Osteocyte (in vitro differentiated cells): Measurements from ENCODE around the gene CEMIP. TPM values are rescaled to one million over a fixed set of nuclear protein-coding genes. Genes with fewer than 3 reads are reported as not detected.

Experiments
- DNase-seq: peaks from one replicate; pipeline ENCODE4 v3.0.0; 2021; ENCODE audit warnings: mixed read lengths; ENCODE audit not compliant: unreplicated experiment; ENCODE audit errors: extremely low spot score
- H3K27ac Mint-ChIP-seq: one replicate; pipeline ENCODE4 v1.8.0; 2021; ENCODE audit warnings: mild to moderate bottlenecking, mixed read lengths; ENCODE audit not compliant: unreplicated experiment
- H3K27me3 Mint-ChIP-seq: one replicate; pipeline ENCODE4 v1.8.0; 2021; ENCODE audit warnings: mixed read lengths; ENCODE audit not compliant: unreplicated experiment
- H3K36me3 Mint-ChIP-seq: one replicate; pipeline ENCODE4 v1.8.0; 2021; ENCODE audit warnings: mixed read lengths; ENCODE audit not compliant: unreplicated experiment
- H3K4me1 Mint-ChIP-seq: one replicate; pipeline ENCODE4 v1.8.0; 2021; ENCODE audit warnings: mixed read lengths; ENCODE audit not compliant: unreplicated experiment
- H3K4me3 Mint-ChIP-seq: one replicate; pipeline ENCODE4 v1.8.0; 2021; ENCODE audit warnings: mild to moderate bottlenecking, moderate library complexity, mixed read lengths; ENCODE audit not compliant: unreplicated experiment
- H3K9me3 Mint-ChIP-seq: one replicate; pipeline ENCODE4 v1.8.0; 2021; ENCODE audit warnings: mixed read lengths; ENCODE audit not compliant: unreplicated experiment
- total RNA-seq: library from RNA; stranded (reverse); gene quantifications from 2 replicates; pipeline ENCODE4 v1.2.1, GENCODE V29; 2021
- TF ChIP-seq, protein P1 (sequence below): fragments of 200-600 bp; sonication (generic); IDR thresholded peaks from 2 replicates; pipeline ENCODE4 v1.5.0; 2021; ENCODE audit warnings: antibody characterized with exemption, mild to moderate bottlenecking, moderate library complexity

CEMIP gene
- total RNA-seq, 1 donor from 2014 or later: 445 TPM

DNA sequence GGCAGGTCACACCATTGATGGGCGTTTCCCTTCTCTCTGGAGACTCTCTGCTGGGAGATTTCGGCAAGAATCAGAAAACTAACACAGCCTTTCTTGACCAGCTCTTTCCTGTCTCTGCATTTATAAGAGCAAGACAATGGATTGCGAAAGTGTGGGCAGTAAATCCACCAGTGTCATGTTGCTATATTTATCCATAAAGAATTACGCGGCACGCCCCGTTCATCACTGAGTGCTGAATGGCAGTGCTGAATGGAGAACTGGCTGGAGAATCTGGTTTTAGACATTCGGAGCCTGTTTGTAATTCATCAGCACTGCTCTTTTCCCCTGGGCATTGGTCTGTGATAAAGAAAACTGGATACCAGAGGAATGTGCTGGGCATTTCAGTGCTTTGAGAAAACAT, 2.0 kb upstream of the CEMIP start:
- H3K27me3 Mint-ChIP-seq: no peaks in the 10 kb centered on the region
- H3K27ac Mint-ChIP-seq: peak overlapping the region; percentile 79
- no peaks in the 10 kb centered on the region for H3K9me3 Mint-ChIP-seq
- peak; percentile 80 for DNase-seq
- H3K4me1 Mint-ChIP-seq: peaks cover 62% of the 10 kb centered on the region
- H3K36me3 Mint-ChIP-seq: peaks cover 24% of the 10 kb centered on the region
- H3K4me3 Mint-ChIP-seq: no peak overlapping the region
- TF ChIP-seq, protein P1, sequence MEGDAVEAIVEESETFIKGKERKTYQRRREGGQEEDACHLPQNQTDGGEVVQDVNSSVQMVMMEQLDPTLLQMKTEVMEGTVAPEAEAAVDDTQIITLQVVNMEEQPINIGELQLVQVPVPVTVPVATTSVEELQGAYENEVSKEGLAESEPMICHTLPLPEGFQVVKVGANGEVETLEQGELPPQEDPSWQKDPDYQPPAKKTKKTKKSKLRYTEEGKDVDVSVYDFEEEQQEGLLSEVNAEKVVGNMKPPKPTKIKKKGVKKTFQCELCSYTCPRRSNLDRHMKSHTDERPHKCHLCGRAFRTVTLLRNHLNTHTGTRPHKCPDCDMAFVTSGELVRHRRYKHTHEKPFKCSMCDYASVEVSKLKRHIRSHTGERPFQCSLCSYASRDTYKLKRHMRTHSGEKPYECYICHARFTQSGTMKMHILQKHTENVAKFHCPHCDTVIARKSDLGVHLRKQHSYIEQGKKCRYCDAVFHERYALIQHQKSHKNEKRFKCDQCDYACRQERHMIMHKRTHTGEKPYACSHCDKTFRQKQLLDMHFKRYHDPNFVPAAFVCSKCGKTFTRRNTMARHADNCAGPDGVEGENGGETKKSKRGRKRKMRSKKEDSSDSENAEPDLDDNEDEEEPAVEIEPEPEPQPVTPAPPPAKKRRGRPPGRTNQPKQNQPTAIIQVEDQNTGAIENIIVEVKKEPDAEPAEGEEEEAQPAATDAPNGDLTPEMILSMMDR: no peak

DNA sequence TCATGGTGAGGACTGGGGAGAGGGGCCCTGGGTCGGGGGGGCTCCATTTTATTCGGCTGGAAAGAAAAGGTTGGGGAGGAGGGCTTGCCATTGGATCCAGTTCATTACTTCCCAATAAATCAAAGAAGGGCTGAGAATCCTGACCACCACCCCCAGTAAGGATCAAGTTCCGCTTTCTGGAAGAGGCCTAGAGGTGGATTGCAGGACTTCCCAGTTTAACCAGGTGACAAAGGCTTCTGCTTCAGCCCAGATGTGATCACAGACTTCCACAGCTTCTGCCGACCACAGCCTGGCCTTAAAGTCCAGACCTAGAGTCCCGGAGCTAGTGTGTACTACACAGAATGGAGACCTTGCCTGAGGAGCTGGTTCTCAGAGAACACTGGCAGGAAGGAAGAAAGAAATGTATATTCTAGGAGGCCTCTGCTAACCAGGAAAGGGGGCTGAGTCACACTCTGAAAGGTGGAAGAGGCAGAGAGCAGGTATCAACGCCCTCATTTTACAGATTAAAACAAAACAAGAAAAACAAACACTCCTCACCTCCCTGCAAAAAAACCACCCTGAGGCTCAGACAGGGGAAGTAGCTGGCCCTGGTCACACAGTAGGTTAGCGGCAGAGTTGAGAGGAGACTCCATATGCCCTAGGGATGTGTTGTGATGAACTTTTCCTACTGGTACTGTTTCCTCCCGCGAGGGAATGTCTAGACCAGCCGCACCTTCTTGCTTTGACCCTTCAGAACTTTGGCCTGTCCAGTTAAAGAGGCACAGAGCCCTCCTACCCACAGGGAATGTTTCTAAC, 1.1 kb upstream of the CEMIP start:
- Mint-ChIP-seq H3K36me3 (peaks cover 33% of the 10 kb centered on the region), H3K27me3 (no peaks in the 10 kb centered on the region), H3K4me3 (peak overlapping the region; percentile 38), H3K4me1 (peaks cover 70% of the 10 kb centered on the region), H3K27ac (peak overlapping the region; percentile 79), H3K9me3 (no peaks in the 10 kb centered on the region)
- peak; percentile 46 for DNase-seq
- TF ChIP-seq, protein P1: no peak

DNA sequence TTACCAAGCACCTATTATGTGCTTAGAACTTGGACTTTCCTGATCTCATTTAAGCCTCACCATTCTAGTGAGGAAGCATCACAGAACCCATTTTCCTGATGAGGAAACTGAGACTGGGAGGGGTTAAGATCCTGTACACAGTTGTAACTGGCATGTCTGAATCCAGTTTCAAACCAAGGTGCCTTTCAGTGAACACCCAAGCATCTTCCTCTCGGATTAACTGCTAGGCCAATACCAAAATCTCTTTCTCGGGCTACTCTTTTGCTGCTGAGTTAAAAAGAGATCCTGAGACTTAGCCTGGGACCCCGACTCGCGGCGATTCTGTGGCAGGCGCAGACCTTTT, 578 bp upstream of the CEMIP start:
- no peaks in the 10 kb centered on the region for H3K9me3 Mint-ChIP-seq
- TF ChIP-seq, protein P1: no peak
- peak overlapping the region; percentile 38 for H3K4me3 Mint-ChIP-seq
- H3K4me1 Mint-ChIP-seq: peaks cover 71% of the 10 kb centered on the region
- no peaks in the 10 kb centered on the region for H3K27me3 Mint-ChIP-seq
- peaks cover 38% of the 10 kb centered on the region for H3K36me3 Mint-ChIP-seq
- no peak for DNase-seq
- peak overlapping the region; percentile 79 for H3K27ac Mint-ChIP-seq

DNA sequence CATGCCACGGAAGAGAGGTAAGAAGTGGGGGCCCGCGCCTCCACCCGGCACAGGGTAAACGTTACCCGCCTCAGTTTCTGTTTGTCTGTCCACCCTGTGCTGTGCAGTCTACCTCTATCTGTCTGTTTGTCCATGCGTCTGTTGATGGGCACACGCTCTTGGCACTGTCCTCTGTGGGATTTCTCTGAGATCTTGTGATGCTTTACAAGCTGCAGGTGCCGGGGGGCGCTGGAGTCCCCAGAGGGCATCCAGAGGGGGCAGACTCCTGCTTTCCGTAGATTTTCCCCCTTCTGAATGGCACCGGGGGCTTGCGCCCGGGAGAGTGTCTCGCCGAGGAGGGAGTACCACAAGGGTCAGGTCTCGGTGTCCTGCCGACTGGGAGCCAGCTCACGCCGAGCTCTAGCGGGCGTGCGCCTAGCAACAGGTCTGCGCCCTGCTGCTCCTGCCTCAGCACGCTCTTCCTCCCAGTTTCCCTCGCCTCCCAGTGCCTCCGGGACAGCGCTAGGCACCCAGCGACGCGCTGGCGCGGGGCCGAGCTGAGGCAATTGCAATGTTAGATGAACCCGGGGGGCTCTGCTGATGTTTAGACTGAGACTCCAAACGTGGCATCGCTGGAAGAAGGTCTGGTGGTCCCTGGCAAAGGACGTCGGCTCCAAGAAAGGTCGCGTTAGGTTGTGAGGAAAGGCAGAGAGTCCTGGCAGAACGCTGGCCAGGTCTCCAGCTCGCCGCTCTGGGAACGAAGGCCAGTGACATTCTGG, 667 bp downstream of the CEMIP start:
- H3K4me1 Mint-ChIP-seq: peaks cover 76% of the 10 kb centered on the region
- H3K4me3 Mint-ChIP-seq: peak overlapping the region; percentile 97
- peak overlapping the region; percentile 59 for H3K27ac Mint-ChIP-seq
- peaks cover 50% of the 10 kb centered on the region for H3K36me3 Mint-ChIP-seq
- H3K9me3 Mint-ChIP-seq: no peaks in the 10 kb centered on the region
- no peaks in the 10 kb centered on the region for H3K27me3 Mint-ChIP-seq
- no peak for DNase-seq
- TF ChIP-seq, protein P1: no peak
